MM.1S (cell line): Measurements from ENCODE around the gene PGA3.
"Not testable (repeated sequence)": the region's sequence is repeated elsewhere in the genome, so short reads cannot be mapped to it uniquely, and the experiment has no call there.

Source experiments
- DNase-seq: peaks from one replicate; pipeline ENCODE4 v3.0.0-alpha.2; 2015
- H2AFZ ChIP-seq: fragments of 300-600 bp; sonication (generic); 2 replicates; pipeline ENCODE4 v1.6.0; 2016; ENCODE audit warnings: antibody characterized with exemption, low read length
- H3F3A ChIP-seq: fragments of 300-600 bp; sonication (generic); 2 replicates; pipeline ENCODE4 v1.6.1; 2016; ENCODE audit warnings: mild to moderate bottlenecking, antibody characterized with exemption, low read length, moderate library complexity, mixed read lengths; ENCODE audit not compliant: insufficient read depth
- H3K27ac ChIP-seq: fragments of 300-600 bp; sonication (generic); 2 replicates; pipeline ENCODE4 v1.5.1; 2016; ENCODE audit warnings: mild to moderate bottlenecking, low read length
- H3K27me3 ChIP-seq: fragments of 300-600 bp; sonication (generic); replicated peaks from 2 replicates; pipeline ENCODE4 v1.6.0; 2016; ENCODE audit warnings: low read length; ENCODE audit not compliant: insufficient read depth
- H3K36me3 ChIP-seq: fragments of 300-600 bp; sonication (generic); replicated peaks from 2 replicates; pipeline ENCODE4 v1.6.1; 2016; ENCODE audit warnings: mild to moderate bottlenecking, low read length, mixed read lengths; ENCODE audit not compliant: insufficient read depth
- H3K4me1 ChIP-seq: fragments of 300-600 bp; sonication (generic); 2 replicates; pipeline ENCODE4 v1.6.1; 2016; ENCODE audit warnings: low read length, mixed read lengths
- H3K4me2 ChIP-seq: fragments of 300-600 bp; sonication (generic); 2 replicates; pipeline ENCODE4 v1.6.0; 2016; ENCODE audit warnings: low read depth, low read length
- H3K4me3 ChIP-seq: fragments of 300-600 bp; sonication (generic); 2 replicates; pipeline ENCODE4 v1.5.1; 2016; ENCODE audit warnings: low read length, mixed read lengths
- H3K79me2 ChIP-seq: fragments of 300-600 bp; sonication (generic); 2 replicates; pipeline ENCODE4 v1.6.1; 2016; ENCODE audit warnings: mixed run types, low read length, mixed read lengths
- H3K9ac ChIP-seq: fragments of 300-600 bp; sonication (generic); 2 replicates; pipeline ENCODE4 v1.6.1; 2016; ENCODE audit warnings: low read length, mixed read lengths
- H3K9me2 ChIP-seq: fragments of 300-600 bp; sonication (generic); replicated peaks from 2 replicates; pipeline ENCODE4 v1.6.1; 2016; ENCODE audit warnings: mild to moderate bottlenecking, low read length, mixed read lengths; ENCODE audit not compliant: insufficient read depth
- H3K9me3 ChIP-seq: fragments of 300-600 bp; sonication (generic); replicated peaks from 2 replicates; pipeline ENCODE4 v1.6.1; 2016; ENCODE audit warnings: mild to moderate bottlenecking, low read length, mixed read lengths; ENCODE audit not compliant: insufficient read depth
- H4K20me1 ChIP-seq: fragments of 300-600 bp; sonication (generic); 2 replicates; pipeline ENCODE4 v1.6.1; 2016; ENCODE audit warnings: mild to moderate bottlenecking, low read length, moderate library complexity, mixed read lengths; ENCODE audit not compliant: insufficient read depth
- CTCF ChIP-seq: fragments of 300-600 bp; sonication (generic); IDR thresholded peaks from 2 replicates; pipeline ENCODE4 v1.5.1; 2016; ENCODE audit warnings: antibody characterized with exemption, low read length, mixed read lengths
- EZH2 ChIP-seq: fragments of 300-600 bp; sonication (generic); optimal IDR thresholded peaks from 2 replicates; pipeline ENCODE3; 2017; ENCODE audit warnings: low read depth, mild to moderate bottlenecking, antibody characterized with exemption, low read length, mixed read lengths
- EZH2phosphoT487 ChIP-seq: fragments of 300-600 bp; sonication (generic); IDR thresholded peaks from 2 replicates; pipeline ENCODE4 v1.6.1; 2018; ENCODE audit warnings: antibody characterized with exemption, low read length

PGA3 gene

GRCh38 chr11:61163021-61163420, 40.3 kb upstream of the PGA3 start:
- Histone ChIP-seq H3K36me3 (no peaks in the 10 kb centered on the region), H3K9me2 (no peaks in the 10 kb centered on the region), H3K27me3 (no peaks in the 10 kb centered on the region), H3K27ac (no peak overlapping the region), H3F3A (peaks cover 9% of the 10 kb centered on the region; the same call in 1 of the 2 replicates), H3K4me1 (peaks cover 25% of the 10 kb centered on the region), H4K20me1 (no peaks in the 10 kb centered on the region), H3K4me2 (no peak overlapping the region), H3K4me3 (no peak overlapping the region), H3K9me3 (no peaks in the 10 kb centered on the region), H3K79me2 (peaks cover 25% of the 10 kb centered on the region), H2AFZ (no peak overlapping the region), H3K9ac (no peak overlapping the region)
- TF ChIP-seq EZH2 (no peak), CTCF (no peak), EZH2phosphoT487 (no peak)
- no peak for DNase-seq

- Histone ChIP-seq H3K27ac (no peak overlapping the region), H3K9me3 (no peaks in the 10 kb centered on the region), H3K4me2 (no peak overlapping the region), H3K4me1 (peaks cover 23% of the 10 kb centered on the region), H3F3A (peaks cover 9% of the 10 kb centered on the region; the same call in 1 of the 2 replicates), H3K9me2 (no peaks in the 10 kb centered on the region), H3K27me3 (no peaks in the 10 kb centered on the region), H3K79me2 (peaks cover 16% of the 10 kb centered on the region), H3K36me3 (no peaks in the 10 kb centered on the region), H4K20me1 (no peaks in the 10 kb centered on the region), H2AFZ (no peak overlapping the region), H3K9ac (no peak overlapping the region), H3K4me3 (no peak overlapping the region)
- no peak for DNase-seq
- TF ChIP-seq EZH2 (no peak), EZH2phosphoT487 (no peak), CTCF (no peak)
Observed at GRCh38 chr11:61163714-61164605, 39.4 kb upstream of the PGA3 start.

- H3K36me3 ChIP-seq, result no peaks in the 10 kb centered on the region
- peaks cover 11% of the 10 kb centered on the region for H3K79me2 ChIP-seq
- no peaks in the 10 kb centered on the region for H4K20me1 ChIP-seq
- no peak for TF ChIP-seq CTCF
- TF ChIP-seq EZH2, result no peak
- no peak for TF ChIP-seq EZH2phosphoT487
- H3K4me1 ChIP-seq, result peaks cover 20% of the 10 kb centered on the region
- H3K9me3 ChIP-seq, result no peaks in the 10 kb centered on the region
- no peak overlapping the region for H2AFZ ChIP-seq
- H3K9me2 ChIP-seq, result no peaks in the 10 kb centered on the region
- no peaks in the 10 kb centered on the region for H3K27me3 ChIP-seq
- DNase-seq, result no peak
- H3K4me3 ChIP-seq, result no peak overlapping the region
- H3F3A ChIP-seq, result peaks cover 8% of the 10 kb centered on the region; the same call in 1 of the 2 replicates
- no peak overlapping the region for H3K9ac ChIP-seq
- H3K4me2 ChIP-seq, result no peak overlapping the region
- no peak overlapping the region for H3K27ac ChIP-seq
Observed at GRCh38 chr11:61164606-61165424, 38.5 kb upstream of the PGA3 start.

DNA sequence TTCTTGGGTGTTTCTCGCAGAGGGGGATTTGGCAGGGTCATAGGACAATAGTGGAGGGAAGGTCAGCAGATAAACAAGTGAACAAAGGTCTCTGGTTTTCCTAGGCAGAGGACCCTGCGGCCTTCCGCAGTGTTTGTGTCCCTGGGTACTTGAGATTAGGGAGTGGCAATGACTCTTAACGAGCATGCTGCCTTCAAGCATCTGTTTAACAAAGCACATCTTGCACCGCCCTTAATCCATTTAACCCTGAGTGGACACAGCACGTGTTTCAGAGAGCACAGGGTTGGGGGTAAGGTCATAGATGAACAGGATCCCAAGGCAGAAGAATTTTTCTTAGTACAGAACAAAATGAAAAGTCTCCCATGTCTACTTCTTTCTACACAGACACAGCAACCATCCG, 37.5 kb upstream of the PGA3 start:
- not testable (repeated sequence) for H3K9me2 ChIP-seq, H3K79me2 ChIP-seq, H3K36me3 ChIP-seq, H2AFZ ChIP-seq, H4K20me1 ChIP-seq, H3K9me3 ChIP-seq, H3K27me3 ChIP-seq, H3F3A ChIP-seq, H3K4me2 ChIP-seq, H3K27ac ChIP-seq, H3K9ac ChIP-seq, H3K4me3 ChIP-seq, DNase-seq
- peaks cover 20% of the 10 kb centered on the region for H3K4me1 ChIP-seq

DNA sequence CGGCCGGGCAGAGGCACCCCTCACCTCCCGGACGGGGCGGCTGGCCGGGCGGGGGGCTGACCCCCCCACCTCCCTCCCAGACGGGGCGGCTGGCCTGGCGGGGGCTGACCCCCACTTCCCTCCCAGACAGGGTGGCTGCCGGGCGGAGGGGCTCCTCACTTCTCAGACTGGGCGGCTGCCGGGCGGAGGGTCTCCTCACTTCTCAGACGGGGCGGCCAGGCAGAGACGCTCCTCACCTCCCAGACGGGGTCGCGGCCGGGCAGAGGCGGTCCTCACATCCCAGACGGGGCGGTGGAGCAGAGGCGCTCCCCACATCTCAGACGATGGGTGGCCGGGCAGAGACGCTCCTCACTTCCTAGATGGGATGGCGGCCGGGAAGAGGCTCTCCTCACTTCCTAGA, 37.0 kb upstream of the PGA3 start:
- H3K4me2 ChIP-seq, H3F3A ChIP-seq, H3K4me3 ChIP-seq, H3K27me3 ChIP-seq, H3K36me3 ChIP-seq, H4K20me1 ChIP-seq, H2AFZ ChIP-seq, H3K27ac ChIP-seq, H3K9me3 ChIP-seq, H3K79me2 ChIP-seq, DNase-seq, H3K9me2 ChIP-seq, H3K9ac ChIP-seq: not testable (repeated sequence)
- H3K4me1 ChIP-seq, result peaks cover 20% of the 10 kb centered on the region
